ENCODE measurements around the gene SLC39A12.

DNA sequence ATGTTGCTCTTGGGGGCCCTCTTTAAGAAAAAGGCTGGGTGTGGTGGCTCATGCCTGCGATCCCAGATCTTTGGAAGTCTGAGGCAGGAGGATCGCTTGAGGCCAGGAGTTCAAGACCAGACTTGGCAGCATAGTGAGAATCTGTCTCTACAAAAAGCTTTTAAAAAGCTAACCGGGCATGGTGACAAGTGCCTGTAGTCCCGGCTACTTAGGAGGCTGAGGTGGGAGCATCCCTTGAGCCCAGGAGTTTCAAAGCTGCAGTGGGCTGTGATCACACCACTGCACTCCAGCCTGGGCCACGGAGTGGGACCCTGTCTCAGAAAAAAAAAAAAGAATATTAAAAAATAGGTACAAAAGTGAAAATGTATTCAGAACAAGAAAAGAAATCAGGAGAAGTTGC lies 38.1 kb upstream of the SLC39A12 start:
- TF ChIP-seq SUZ12 (IDR thresholded peaks at IDR 0.05; ENCODE audit: extremely low read depth, insufficient read depth, insufficient read length) (no peak), ZNF274 (IDR thresholded peaks at IDR 0.05; ENCODE audit: low read depth, low read length) (no peak), YY1 (IDR thresholded peaks at IDR 0.05; ENCODE audit: insufficient read depth, insufficient read length) (no peak)
